Measurements from ENCODE around the gene IGSF23.

- TF ChIP-seq CTCF (IDR thresholded peaks at IDR 0.05): no peak
- TF ChIP-seq ZFX (IDR thresholded peaks at IDR 0.05; ENCODE audit: borderline replicate concordance): no peak
Measured at GRCh38 chr19:44660081-44660480, 46.7 kb downstream of the IGSF23 start.
